C4-2B (cell line): ENCODE results near the gene FAM89A.

Experiments
- CTCF ChIP-seq: fragments of 450-650 bp; conservative IDR thresholded peaks from 2 replicates; pipeline ENCODE4 v1.5.1; 2017; ENCODE audit warnings: mild to moderate bottlenecking
- ZFX ChIP-seq: fragments of 450-650 bp; IDR thresholded peaks from 2 replicates; pipeline ENCODE4 v1.6.1; 2017

- no peak for TF ChIP-seq CTCF
- no peak for TF ChIP-seq ZFX
Observed at GRCh38 chr1:231053493-231054162, 13.6 kb upstream of the FAM89A start.
